Mammary epithelial cell (primary cell): Measurements from ENCODE around the gene LAMB4.

Source experiments
- EZH2 ChIP-seq: IDR thresholded peaks from 2 replicates; pipeline ENCODE4 v1.6.1; 2012; ENCODE audit warnings: low read length, inconsistent platforms, borderline replicate concordance
- TF ChIP-seq, protein P1 (sequence below), 2 donors: IDR thresholded peaks in 1 of 2; conservative IDR thresholded peaks in 1 of 2; 2 replicates each; pipeline ENCODE4 v1.5.1; 2011 to 2012; ENCODE audit warnings: inconsistent platforms in 2 of 2, low read length in 2 of 2, mild to moderate bottlenecking in 2 of 2, control low read depth in 1 of 2, low read depth in 1 of 2; ENCODE audit not compliant: insufficient read depth in 1 of 2; ENCODE audit errors: extremely low read depth in 1 of 2

DNA sequence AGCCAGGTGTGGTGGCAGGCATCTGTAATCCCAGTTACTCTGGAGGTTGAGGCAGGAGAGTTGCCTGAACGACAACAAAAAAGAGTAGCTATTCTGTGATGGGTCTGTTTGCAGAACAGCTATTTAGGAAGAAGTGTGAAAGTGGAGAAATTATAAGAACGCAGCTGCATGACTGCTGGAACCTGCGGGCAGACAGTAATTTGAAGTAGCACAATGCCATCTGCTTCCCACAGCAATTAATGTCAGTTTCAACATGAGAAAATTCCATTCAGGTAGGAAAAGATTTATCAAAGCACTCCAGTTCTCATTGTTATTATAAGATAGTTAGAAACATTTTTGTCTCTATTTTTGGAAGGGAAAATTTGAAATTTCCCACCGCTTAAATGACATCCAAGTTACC lies 148.7 kb downstream of the LAMB4 start:
- TF ChIP-seq, protein P1, sequence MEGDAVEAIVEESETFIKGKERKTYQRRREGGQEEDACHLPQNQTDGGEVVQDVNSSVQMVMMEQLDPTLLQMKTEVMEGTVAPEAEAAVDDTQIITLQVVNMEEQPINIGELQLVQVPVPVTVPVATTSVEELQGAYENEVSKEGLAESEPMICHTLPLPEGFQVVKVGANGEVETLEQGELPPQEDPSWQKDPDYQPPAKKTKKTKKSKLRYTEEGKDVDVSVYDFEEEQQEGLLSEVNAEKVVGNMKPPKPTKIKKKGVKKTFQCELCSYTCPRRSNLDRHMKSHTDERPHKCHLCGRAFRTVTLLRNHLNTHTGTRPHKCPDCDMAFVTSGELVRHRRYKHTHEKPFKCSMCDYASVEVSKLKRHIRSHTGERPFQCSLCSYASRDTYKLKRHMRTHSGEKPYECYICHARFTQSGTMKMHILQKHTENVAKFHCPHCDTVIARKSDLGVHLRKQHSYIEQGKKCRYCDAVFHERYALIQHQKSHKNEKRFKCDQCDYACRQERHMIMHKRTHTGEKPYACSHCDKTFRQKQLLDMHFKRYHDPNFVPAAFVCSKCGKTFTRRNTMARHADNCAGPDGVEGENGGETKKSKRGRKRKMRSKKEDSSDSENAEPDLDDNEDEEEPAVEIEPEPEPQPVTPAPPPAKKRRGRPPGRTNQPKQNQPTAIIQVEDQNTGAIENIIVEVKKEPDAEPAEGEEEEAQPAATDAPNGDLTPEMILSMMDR (conservative IDR thresholded peaks at IDR 0.05 in 1 of 2, IDR thresholded peaks at IDR 0.05 in 1 of 2; ENCODE audit: extremely low read depth in 1 of 2, insufficient read depth in 1 of 2, low read depth in 1 of 2, low read length in 2 of 2), result no peak
- TF ChIP-seq EZH2, result no peak
